ENCODE measurements around the gene NTNG1.

NTNG1 gene

GRCh38 chr1:107451715-107452114, 310.9 kb downstream of the NTNG1 start:
- DNase-seq (ENCODE audit: low read depth in 3 of 3): no peak

- DNase-seq (ENCODE audit: low read depth in 3 of 3): no peak
These were observed 314.0 kb downstream of the NTNG1 start for GRCh38 chr1:107454791-107455190.

- DNase-seq (ENCODE audit: low read depth in 3 of 3): no peak
These were observed 317.1 kb downstream of the NTNG1 start for GRCh38 chr1:107457989-107458388.

- no peak for DNase-seq (ENCODE audit: low read depth in 3 of 3)
These were observed 318.5 kb downstream of the NTNG1 start for GRCh38 chr1:107459204-107459904.

- no peak for DNase-seq (ENCODE audit: low read depth in 3 of 3)
These were observed 319.2 kb downstream of the NTNG1 start for GRCh38 chr1:107460035-107460434.

- no peak for DNase-seq (ENCODE audit: low read depth in 3 of 3)
These were observed 324.0 kb downstream of the NTNG1 start for GRCh38 chr1:107464827-107465226.

GRCh38 chr1:107467286-107467685, 326.4 kb downstream of the NTNG1 start:
- no peak for DNase-seq (ENCODE audit: low read depth in 3 of 3)

- no peak for DNase-seq (ENCODE audit: low read depth in 3 of 3)
These were observed 327.0 kb downstream of the NTNG1 start for GRCh38 chr1:107467811-107468210.

GRCh38 chr1:107473065-107473464, 332.2 kb downstream of the NTNG1 start:
- DNase-seq (ENCODE audit: low read depth in 3 of 3): no peak

GRCh38 chr1:107474877-107475612, 334.2 kb downstream of the NTNG1 start:
- DNase-seq (ENCODE audit: low read depth in 3 of 3): no peak

GRCh38 chr1:107477233-107477632, 336.4 kb downstream of the NTNG1 start:
- DNase-seq (ENCODE audit: low read depth in 3 of 3): no peak

GRCh38 chr1:107479865-107480350, 339.1 kb downstream of the NTNG1 start:
- no peak for DNase-seq (ENCODE audit: low read depth in 3 of 3)

GRCh38 chr1:107480548-107481415, 339.9 kb downstream of the NTNG1 start:
- no peak for DNase-seq (ENCODE audit: low read depth in 3 of 3)

GRCh38 chr1:107481756-107482384, 341.0 kb downstream of the NTNG1 start:
- no peak for DNase-seq (ENCODE audit: low read depth in 3 of 3)

GRCh38 chr1:107483949-107484348, 343.1 kb downstream of the NTNG1 start:
- DNase-seq (ENCODE audit: low read depth in 3 of 3): no peak

- DNase-seq (ENCODE audit: low read depth in 3 of 3): no peak
These were observed 345.5 kb downstream of the NTNG1 start for GRCh38 chr1:107486349-107486748.

- DNase-seq (ENCODE audit: low read depth in 3 of 3): no peak
These were observed 346.7 kb downstream of the NTNG1 start for GRCh38 chr1:107487506-107487905.

- DNase-seq (ENCODE audit: low read depth in 3 of 3): no peak
These were observed 350.7 kb downstream of the NTNG1 start for GRCh38 chr1:107491582-107491981.

- no peak for DNase-seq (ENCODE audit: low read depth in 3 of 3)
These were observed 352.4 kb downstream of the NTNG1 start for GRCh38 chr1:107493111-107493716.

- no peak for DNase-seq (ENCODE audit: low read depth in 3 of 3)
These were observed 353.2 kb downstream of the NTNG1 start for GRCh38 chr1:107494061-107494460.

GRCh38 chr1:107496002-107496401, 355.2 kb downstream of the NTNG1 start:
- DNase-seq (ENCODE audit: low read depth in 3 of 3): no peak
